IMR-90 (cell line): Measurements from ENCODE around the gene CREB1. TPM values are rescaled to one million over a fixed set of nuclear protein-coding genes. Genes with fewer than 3 reads are reported as not detected.

ENCODE experiments used
- ATAC-seq: fragments of 200-7000 bp; cut with Tn5 transposase; 2 replicates; pipeline ENCODE4 v1.9.1; 2020; ENCODE audit warnings: low read depth, mild to moderate bottlenecking, moderate library complexity
- BruUV-seq: library from RNA; stranded (reverse); fragments of 400-500 nt; replicated peaks from 2 replicates; lab custom pipeline; 2021; lab: Mats Ljungman, UMichigan
- CTCF ChIA-PET: fragments of 300-600 bp; formaldehyde crosslinking; extraction: SDS; loops from one replicate; lab custom pipeline; 2021; ENCODE audit warnings: antibody characterized with exemption; lab: Yijun Ruan, JAX
- POLR2A ChIA-PET: fragments of 300-600 bp; sonication (Branson Sonifier 250); formaldehyde crosslinking; loops from one replicate; lab custom pipeline; 2022; ENCODE audit warnings: antibody characterized with exemption; ENCODE audit not compliant: unreplicated experiment; lab: Charles Lee
- DNase-seq: peaks from one replicate; pipeline ENCODE4 v3.0.0; 2013
- H2AFZ ChIP-seq: replicated peaks from 2 replicates; pipeline ENCODE3; 2013; ENCODE audit warnings: low read length, mild to moderate bottlenecking; ENCODE audit not compliant: poor library complexity
- H2AK5ac ChIP-seq: 2 replicates; pipeline ENCODE4 v1.6.1; 2013; ENCODE audit warnings: low read depth, low read length, inconsistent platforms
- H2AK9ac ChIP-seq: replicated peaks from 2 replicates; pipeline ENCODE3; 2013; ENCODE audit warnings: mild to moderate bottlenecking, low read depth, low read length, moderate library complexity; ENCODE audit not compliant: poor library complexity
- H2BK120ac ChIP-seq: 2 replicates; pipeline ENCODE4 v1.6.1; 2013; ENCODE audit warnings: low read depth, low read length, inconsistent platforms
- H2BK15ac ChIP-seq: 3 replicates; pipeline ENCODE4 v1.6.1; 2013; ENCODE audit warnings: low read depth, low read length, inconsistent platforms
- H2BK20ac ChIP-seq: 2 replicates; pipeline ENCODE4 v1.6.1; 2013; ENCODE audit warnings: low read depth, mild to moderate bottlenecking, inconsistent platforms, low read length, moderate library complexity
- H2BK5ac ChIP-seq: 2 replicates; pipeline ENCODE4 v1.6.1; 2013; ENCODE audit warnings: mild to moderate bottlenecking, low read depth, low read length, inconsistent platforms; ENCODE audit not compliant: poor library complexity, severe bottlenecking
- H3K14ac ChIP-seq: replicated peaks from 2 replicates; pipeline ENCODE4 v1.6.1; 2013; ENCODE audit warnings: low read depth, low read length, inconsistent platforms
- H3K18ac ChIP-seq: 2 replicates; pipeline ENCODE4 v1.6.1; 2013; ENCODE audit warnings: low read depth, low read length, control low read depth
- H3K23ac ChIP-seq: 2 replicates; pipeline ENCODE4 v1.6.1; 2013; ENCODE audit warnings: low read depth, low read length, inconsistent platforms
- H3K27ac ChIP-seq: 2 replicates; pipeline ENCODE4 v1.5.1; 2013; ENCODE audit warnings: mild to moderate bottlenecking, control low read depth, low read length; ENCODE audit not compliant: insufficient read depth
- H3K27me3 ChIP-seq: 2 replicates; pipeline ENCODE4 v1.6.1; 2013; ENCODE audit warnings: low read length; ENCODE audit not compliant: control insufficient read depth, insufficient read depth
- H3K36me3 ChIP-seq: 2 replicates; pipeline ENCODE4 v1.6.1; 2013; ENCODE audit warnings: low read length, mixed read lengths; ENCODE audit not compliant: control insufficient read depth, insufficient read depth
- H3K4ac ChIP-seq: 2 replicates; pipeline ENCODE4 v1.6.1; 2013; ENCODE audit warnings: low read depth, low read length, inconsistent platforms
- H3K4me1 ChIP-seq: 2 replicates; pipeline ENCODE4 v1.6.1; 2013; ENCODE audit warnings: low read length, mixed read lengths; ENCODE audit not compliant: control insufficient read depth, insufficient read depth
- H3K4me2 ChIP-seq: 2 replicates; pipeline ENCODE4 v1.6.1; 2013; ENCODE audit warnings: low read depth, mild to moderate bottlenecking, control low read depth, low read length, moderate library complexity
- H3K4me3 ChIP-seq: 2 replicates; pipeline ENCODE4 v1.5.1; 2013; ENCODE audit warnings: low read depth, mild to moderate bottlenecking, control low read depth, low read length, moderate library complexity; ENCODE audit not compliant: insufficient read depth
- H3K56ac ChIP-seq: 2 replicates; pipeline ENCODE4 v1.6.1; 2013; ENCODE audit warnings: low read length, inconsistent platforms; ENCODE audit not compliant: insufficient read depth; ENCODE audit errors: extremely low read depth
- H3K79me1 ChIP-seq, 2 experiments: 2 replicates each; pipeline ENCODE4 v1.6.1; 2013; ENCODE audit warnings: low read length in 2 of 2, inconsistent platforms in 1 of 2, low read depth in 1 of 2
- H3K9ac ChIP-seq: 2 replicates; pipeline ENCODE4 v1.6.1; 2013; ENCODE audit warnings: low read depth, low read length, control low read depth
- H3K9me1 ChIP-seq: 2 replicates; pipeline ENCODE4 v1.6.1; 2013; ENCODE audit warnings: low read length, inconsistent platforms; ENCODE audit not compliant: insufficient read depth
- H3K9me3 ChIP-seq: 2 replicates; pipeline ENCODE4 v1.6.1; 2013; ENCODE audit warnings: low read length; ENCODE audit not compliant: control insufficient read depth, insufficient read depth
- H4K20me1 ChIP-seq: 2 replicates; pipeline ENCODE4 v1.6.1; 2013; ENCODE audit warnings: low read length, inconsistent platforms; ENCODE audit not compliant: insufficient read depth
- H4K5ac ChIP-seq: 2 replicates; pipeline ENCODE4 v1.6.1; 2013; ENCODE audit warnings: mild to moderate bottlenecking, low read depth, low read length, control low read depth
- H4K8ac ChIP-seq, 2 experiments: 2 replicates each; pipeline ENCODE4 v1.6.1; 2013; ENCODE audit warnings: low read depth in 2 of 2, low read length in 2 of 2, control low read depth in 1 of 2, inconsistent platforms in 1 of 2
- H4K91ac ChIP-seq: 2 replicates; pipeline ENCODE4 v1.6.1; 2013; ENCODE audit warnings: low read depth, low read length, inconsistent platforms; ENCODE audit not compliant: insufficient read depth
- BHLHE40 ChIP-seq: fragments of 150-350 bp; IDR thresholded peaks from 2 replicates; pipeline ENCODE4 v1.6.1; 2016; ENCODE audit warnings: mild to moderate bottlenecking, low read depth, low read length
- CHD1 ChIP-seq: IDR thresholded peaks from 2 replicates; pipeline ENCODE4 v1.6.1; 2012; ENCODE audit warnings: low read depth, low read length, improper control_type of control experiment
- FOS ChIP-seq: fragments of 150-350 bp; IDR thresholded peaks from 2 replicates; pipeline ENCODE4 v1.6.1; 2016; ENCODE audit warnings: low read depth, low read length
- MAFK ChIP-seq: IDR thresholded peaks from 2 replicates; pipeline ENCODE4 v1.6.1; 2012; ENCODE audit warnings: low read depth, low read length, improper control_type of control experiment
- MAZ ChIP-seq: IDR thresholded peaks from 2 replicates; pipeline ENCODE4 v1.6.1; 2012; ENCODE audit warnings: low read depth, mild to moderate bottlenecking, low read length, improper control_type of control experiment, moderate library complexity, borderline replicate concordance
- MXI1 ChIP-seq: IDR thresholded peaks from 2 replicates; pipeline ENCODE4 v1.6.1; 2012; ENCODE audit warnings: low read depth, mild to moderate bottlenecking, low read length, moderate library complexity, borderline replicate concordance
- NFE2L2 ChIP-seq: fragments of 150-350 bp; IDR thresholded peaks from 2 replicates; pipeline ENCODE4 v1.6.1; 2016; ENCODE audit warnings: low read depth, mild to moderate bottlenecking, low read length
- POLR2A ChIP-seq: IDR thresholded peaks from 2 replicates; pipeline ENCODE4 v1.6.1; 2012; ENCODE audit warnings: mild to moderate bottlenecking, low read depth, low read length
- RFX5 ChIP-seq: IDR thresholded peaks from 2 replicates; pipeline ENCODE4 v1.8.0; 2012; ENCODE audit warnings: low read depth, mild to moderate bottlenecking, low read length, moderate library complexity
- WGBS, 2 experiments: methylation state at CpG; one replicate each; pipeline versions ENCODE4 v1.1.5 to v1.1.7; 2013; ENCODE audit warnings: missing lambda C conversion rate in 2 of 2; ENCODE audit not compliant: insufficient read length in 1 of 2; ENCODE audit errors: extremely low coverage in 2 of 2; 5-methylcytosine and 5-hydroxymethylcytosine counted together
- dilution Hi-C: fragments of 300-500 bp; cut with HindIII; formaldehyde crosslinking; loops from one replicate; pipeline ENCODE4 v1.14.3; 2018; ENCODE audit warnings: low sequenced_read_pairs; ENCODE audit not compliant: unreplicated experiment
- in situ Hi-C: fragments of 300-500 bp; cut with MboI; formaldehyde crosslinking; loops from 3 replicates; pipeline ENCODE4 v1.14.3; 2019; ENCODE audit warnings: low sequenced_read_pairs, inconsistent platforms, mixed read lengths
- intact Hi-C: fragments of 100-400 bp; cut with micrococcal nuclease; formaldehyde crosslinking; loops from 2 replicates; pipeline ENCODE4 v1.10.0; 2022
- polyA plus RNA-seq, 3 experiments: library from polyadenylated mRNA; depleted of rRNA; stranded (reverse); fragments of >200 nt; gene quantifications; 2 replicates each; pipeline ENCODE4 v1.2.3, GENCODE V29; 2012; ENCODE audit warnings: low replicate concordance in 1 of 3
- total RNA-seq: library from RNA; depleted of rRNA; stranded (reverse); fragments of >200 nt; gene quantifications from 2 replicates; pipeline ENCODE4 v1.2.3, GENCODE V29; 2012
- TF ChIP-seq, protein P1 (sequence below): conservative IDR thresholded peaks from 2 replicates; pipeline ENCODE4 v1.5.1; 2012; ENCODE audit warnings: mild to moderate bottlenecking, low read depth, low read length, improper control_type of control experiment

The CREB1 gene
- total and polyA plus RNA-seq, 2 of the 4 experiments (the other 2 are of a cell fraction): 22.4 to 94.5 TPM

DNA sequence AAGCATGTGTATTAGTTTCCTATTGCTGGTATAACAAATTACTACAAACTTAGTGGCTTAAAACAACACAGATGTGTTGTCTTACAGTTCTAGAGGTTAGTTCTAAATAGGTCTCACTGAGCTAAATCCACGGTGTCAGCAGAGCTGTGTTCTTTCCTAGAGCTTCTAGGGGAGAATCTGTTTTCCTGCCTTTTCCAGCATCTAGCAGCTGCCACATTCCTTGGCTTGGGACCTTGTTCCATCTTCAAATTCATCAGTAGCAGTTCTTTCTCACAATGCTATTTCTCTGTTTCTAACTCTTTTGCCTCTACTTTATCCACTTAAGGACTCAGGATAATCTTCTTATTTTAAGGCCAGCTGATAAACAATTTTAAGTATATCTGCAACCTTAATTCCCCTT, 32.2 kb upstream of the CREB1 start:
- TF ChIP-seq MAFK: no peak
- no peak for TF ChIP-seq MXI1
- TF ChIP-seq, protein P1, sequence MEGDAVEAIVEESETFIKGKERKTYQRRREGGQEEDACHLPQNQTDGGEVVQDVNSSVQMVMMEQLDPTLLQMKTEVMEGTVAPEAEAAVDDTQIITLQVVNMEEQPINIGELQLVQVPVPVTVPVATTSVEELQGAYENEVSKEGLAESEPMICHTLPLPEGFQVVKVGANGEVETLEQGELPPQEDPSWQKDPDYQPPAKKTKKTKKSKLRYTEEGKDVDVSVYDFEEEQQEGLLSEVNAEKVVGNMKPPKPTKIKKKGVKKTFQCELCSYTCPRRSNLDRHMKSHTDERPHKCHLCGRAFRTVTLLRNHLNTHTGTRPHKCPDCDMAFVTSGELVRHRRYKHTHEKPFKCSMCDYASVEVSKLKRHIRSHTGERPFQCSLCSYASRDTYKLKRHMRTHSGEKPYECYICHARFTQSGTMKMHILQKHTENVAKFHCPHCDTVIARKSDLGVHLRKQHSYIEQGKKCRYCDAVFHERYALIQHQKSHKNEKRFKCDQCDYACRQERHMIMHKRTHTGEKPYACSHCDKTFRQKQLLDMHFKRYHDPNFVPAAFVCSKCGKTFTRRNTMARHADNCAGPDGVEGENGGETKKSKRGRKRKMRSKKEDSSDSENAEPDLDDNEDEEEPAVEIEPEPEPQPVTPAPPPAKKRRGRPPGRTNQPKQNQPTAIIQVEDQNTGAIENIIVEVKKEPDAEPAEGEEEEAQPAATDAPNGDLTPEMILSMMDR: no peak
- TF ChIP-seq MAZ: no peak
- TF ChIP-seq BHLHE40: no peak
- TF ChIP-seq RFX5: no peak
- TF ChIP-seq NFE2L2: no peak
- TF ChIP-seq POLR2A: no peak
- TF ChIP-seq CHD1: no peak
- TF ChIP-seq FOS: no peak
- intact Hi-C loops: no loop called here
- Histone ChIP-seq H3K27me3 (no peaks in the 10 kb centered on the region), H2AFZ (no peak overlapping the region), H3K4ac (no peak overlapping the region), H4K91ac (no peak overlapping the region), H3K9me3 (no peaks in the 10 kb centered on the region), H3K36me3 (no peaks in the 10 kb centered on the region), H2AK5ac (no peak overlapping the region), H3K14ac (no peak overlapping the region; the same call in 1 of the 2 replicates), H3K9me1 (no peaks in the 10 kb centered on the region; the same call in 1 of the 2 replicates), H2BK120ac (no peak overlapping the region), H4K20me1 (no peaks in the 10 kb centered on the region), H3K18ac (no peak overlapping the region), H3K23ac (no peak overlapping the region), H3K79me1 (no peaks in the 10 kb centered on the region), H2BK15ac (no peak overlapping the region), H3K27ac (no peak overlapping the region), H2BK20ac (no peak overlapping the region), H3K56ac (no peak overlapping the region), H3K9ac (no peak overlapping the region), H4K5ac (no peak overlapping the region), H2BK5ac (no peak overlapping the region), H4K8ac (no peak overlapping the region), H3K4me3 (no peak overlapping the region), H3K4me2 (no peak overlapping the region), H2AK9ac (no peak overlapping the region), H3K4me1 (no peaks in the 10 kb centered on the region; the same call in 1 of the 2 replicates)
- in situ Hi-C loops: loop anchor here (25.0 kb wide), 1 partner anchor 565 kb away; no protein-coding TSS in a partner anchor
- ATAC-seq (no peak), DNase-seq (no peak)
- ChIA-PET CTCF (interaction anchor here (0.7 to 1.3 kb wide), 2 partner anchors 10 to 354 kb away, joined by 3 to 5 read pairs; no protein-coding TSS in a partner anchor), POLR2A (interaction anchor here (0.5 kb wide), 1 partner anchor 99 kb away, joined by 3 read pairs; no protein-coding TSS in a partner anchor)
- dilution Hi-C loops: no loop called here
- no TSS peak for BruUV-seq
- no CpG with 5 or more reads among the region's 1 CpG for WGBS, 2 experiments
